H1 (cell line): ENCODE measurements around the gene SMIM34. TPM values are rescaled to one million over a fixed set of nuclear protein-coding genes. Genes with fewer than 3 reads are reported as not detected.
"Not testable (repeated sequence)": the region's sequence is repeated elsewhere in the genome, so short reads cannot be mapped to it uniquely, and the experiment has no call there.

Experiments used
- CTCF ChIA-PET: fragments of 300-600 bp; sonication (Branson Sonifier 250); formaldehyde crosslinking; loops from one replicate; lab custom pipeline; 2021; ENCODE audit not compliant: partially characterized antibody; lab: Charles Lee
- POLR2A ChIA-PET: fragments of 300-600 bp; sonication (Branson Sonifier 250); formaldehyde crosslinking; loops from one replicate; lab custom pipeline; 2021; ENCODE audit warnings: inconsistent platforms; ENCODE audit not compliant: partially characterized antibody; lab: Charles Lee
- DNase-seq, 2 experiments: peaks; one replicate each; pipeline versions ENCODE4 v3.0.0 to v3.0.0-alpha.2; 2010 to 2022; ENCODE audit warnings: low spot score in 2 of 2, low read depth in 1 of 2, mixed read lengths in 1 of 2
- FAIRE-seq: peaks from 2 replicates; lab custom pipeline; 2011; peaks lifted over from hg19 to GRCh38; lab: Jason Lieb, UNC
- H2AFZ ChIP-seq: 2 replicates; pipeline ENCODE4 v1.8.1; 2012; ENCODE audit warnings: low read length, inconsistent platforms
- H2AK5ac ChIP-seq: 2 replicates; pipeline ENCODE4 v1.6.1; 2013; ENCODE audit warnings: low read depth, low read length
- H2BK120ac ChIP-seq: replicated peaks from 2 replicates; pipeline ENCODE3; 2013; ENCODE audit warnings: low read depth, low read length, inconsistent platforms
- H2BK12ac ChIP-seq: 2 replicates; pipeline ENCODE4 v1.6.1; 2013; ENCODE audit warnings: low read depth, low read length
- H2BK15ac ChIP-seq: 2 replicates; pipeline ENCODE4 v1.6.1; 2013; ENCODE audit warnings: low read length
- H2BK20ac ChIP-seq: 2 replicates; pipeline ENCODE4 v1.6.1; 2013; ENCODE audit warnings: low read length
- H2BK5ac ChIP-seq: 2 replicates; pipeline ENCODE4 v1.6.1; 2013; ENCODE audit warnings: low read depth, low read length
- H3K14ac ChIP-seq: 2 replicates; pipeline ENCODE4 v1.6.1; 2013; ENCODE audit warnings: inconsistent platforms; ENCODE audit not compliant: insufficient read length
- H3K18ac ChIP-seq: 2 replicates; pipeline ENCODE4 v1.6.1; 2013; ENCODE audit warnings: low read length; ENCODE audit errors: extremely low read depth
- H3K23ac ChIP-seq: 2 replicates; pipeline ENCODE4 v1.6.1; 2013; ENCODE audit warnings: inconsistent platforms; ENCODE audit not compliant: insufficient read length
- H3K23me2 ChIP-seq: 2 replicates; pipeline ENCODE4 v1.6.1; 2013; ENCODE audit warnings: low read depth, low read length
- H3K27ac ChIP-seq: 2 replicates; pipeline ENCODE4 v1.6.1; 2011; ENCODE audit warnings: low read depth, low read length, inconsistent platforms
- H3K27me3 ChIP-seq, 4 experiments: replicated peaks in 1 of 4; 1 replicate in 1 of 4; 2 replicates in 3 of 4; pipeline versions ENCODE4 v1.6.1 to v1.8.1; 2011 to 2013; ENCODE audit warnings: low read length in 3 of 4, mild to moderate bottlenecking in 3 of 4, inconsistent platforms in 2 of 4, mixed read lengths in 2 of 4, moderate library complexity in 1 of 4; ENCODE audit not compliant: control insufficient read depth in 3 of 4, insufficient read depth in 3 of 4; ENCODE audit errors: extremely low read depth in 1 of 4
- H3K36me3 ChIP-seq, 4 experiments: 2 replicates each; pipeline versions ENCODE4 v1.6.1 to v1.8.1; 2011 to 2013; ENCODE audit warnings: mild to moderate bottlenecking in 4 of 4, low read length in 3 of 4, moderate library complexity in 2 of 4, control low read depth in 1 of 4, inconsistent platforms in 1 of 4; ENCODE audit not compliant: insufficient read depth in 4 of 4, control insufficient read depth in 2 of 4
- H3K4ac ChIP-seq: replicated peaks from 2 replicates; pipeline ENCODE3; 2013; ENCODE audit warnings: low read length, low read depth, mixed read lengths, inconsistent platforms; ENCODE audit not compliant: insufficient read length
- H3K4me1 ChIP-seq, 4 experiments: replicated peaks in 1 of 4; 1 replicate in 1 of 4; 2 replicates in 3 of 4; pipeline versions ENCODE4 v1.6.1 to v1.8.1; 2011 to 2013; ENCODE audit warnings: low read length in 3 of 4, inconsistent platforms in 2 of 4, mixed read lengths in 1 of 4; ENCODE audit not compliant: insufficient read depth in 4 of 4, control insufficient read depth in 3 of 4
- H3K4me2 ChIP-seq, 2 experiments: 2 replicates each; pipeline versions ENCODE4 v1.6.1 to v1.8.1; 2011 to 2013; ENCODE audit warnings: low read depth in 2 of 2, low read length in 2 of 2, control low read depth in 1 of 2, inconsistent platforms in 1 of 2, mild to moderate bottlenecking in 1 of 2; ENCODE audit not compliant: insufficient read depth in 1 of 2
- H3K4me3 ChIP-seq, 4 experiments: fragments of 200-600, 300-600 bp in 1 of 4; sonication (generic), shearing (Covaris generic), sonication (Bioruptor Twin) in 1 of 4; 2 replicates each; pipeline versions ENCODE4 v1.5.1 to v1.8.1; 2011 to 2016; ENCODE audit warnings: low read length in 4 of 4, low read depth in 3 of 4, control low read depth in 2 of 4, inconsistent platforms in 2 of 4, mild to moderate bottlenecking in 2 of 4, mixed read lengths in 1 of 4, moderate library complexity in 1 of 4; ENCODE audit not compliant: insufficient read depth in 2 of 4; ENCODE audit errors: extremely low read depth in 1 of 4
- H3K56ac ChIP-seq: replicated peaks from 2 replicates; pipeline ENCODE3; 2013; ENCODE audit warnings: low read depth, mild to moderate bottlenecking, mixed read lengths, low read length, inconsistent platforms; ENCODE audit not compliant: insufficient read length
- H3K79me1 ChIP-seq: 2 replicates; pipeline ENCODE4 v1.6.1; 2013; ENCODE audit warnings: low read depth, low read length, control low read depth
- H3K79me2 ChIP-seq, 2 experiments: 2 replicates each; pipeline versions ENCODE4 v1.6.1 to v1.8.1; 2012 to 2013; ENCODE audit warnings: low read length in 2 of 2, mild to moderate bottlenecking in 2 of 2, inconsistent platforms in 1 of 2; ENCODE audit not compliant: insufficient read depth in 2 of 2, control insufficient read depth in 1 of 2
- H3K9ac ChIP-seq, 4 experiments: replicated peaks in 1 of 4; 1 replicate in 1 of 4; 2 replicates in 3 of 4; pipeline versions ENCODE4 v1.6.1 to v1.8.1; 2011 to 2013; ENCODE audit warnings: low read depth in 3 of 4, low read length in 3 of 4, control low read depth in 2 of 4, mild to moderate bottlenecking in 2 of 4, moderate library complexity in 2 of 4, inconsistent platforms in 1 of 4; ENCODE audit errors: extremely low read depth in 1 of 4
- H3K9me3 ChIP-seq, 2 experiments: 2 replicates each; pipeline versions ENCODE4 v1.6.1 to v1.8.1; 2012 to 2013; ENCODE audit warnings: mild to moderate bottlenecking in 2 of 2, moderate library complexity in 2 of 2, control low read depth in 1 of 2, inconsistent platforms in 1 of 2, low read depth in 1 of 2, low read length in 1 of 2, mixed read lengths in 1 of 2; ENCODE audit not compliant: insufficient read depth in 2 of 2
- H4K20me1 ChIP-seq, 2 experiments: replicated peaks in 1 of 2; 2 replicates each; pipeline versions ENCODE3 to v1.8.1; 2011 to 2013; ENCODE audit warnings: inconsistent platforms in 2 of 2, low read length in 2 of 2, mild to moderate bottlenecking in 1 of 2; ENCODE audit not compliant: insufficient read depth in 2 of 2, control insufficient read depth in 1 of 2
- H4K5ac ChIP-seq: 2 replicates; pipeline ENCODE4 v1.6.1; 2013; ENCODE audit warnings: low read length, low read depth, mixed read lengths, inconsistent platforms; ENCODE audit not compliant: insufficient read length
- H4K8ac ChIP-seq: 2 replicates; pipeline ENCODE4 v1.8.0; 2013; ENCODE audit warnings: mild to moderate bottlenecking, moderate library complexity, low read length, inconsistent platforms; ENCODE audit not compliant: insufficient read depth; ENCODE audit errors: extremely low read depth
- H4K91ac ChIP-seq: replicated peaks from 2 replicates; pipeline ENCODE3; 2013; ENCODE audit warnings: low read length, mixed read lengths, inconsistent platforms; ENCODE audit not compliant: insufficient read length
- WGBS, 2 experiments: shearing (Covaris generic) in 1 of 2; methylation state at CpG; one replicate each; pipeline versions ENCODE4 v1.1.6 to v1.1.7; 2013 to 2015; ENCODE audit warnings: low lambda C conversion rate in 2 of 2, mixed read lengths in 2 of 2, inconsistent platforms in 1 of 2, low coverage in 1 of 2, missing lambda C conversion rate in 1 of 2; ENCODE audit not compliant: insufficient replicate concordance in 2 of 2, insufficient coverage in 1 of 2, insufficient read length in 1 of 2; ENCODE audit errors: extremely low coverage in 1 of 2, missing lambda C conversion rate in 1 of 2; 5-methylcytosine and 5-hydroxymethylcytosine counted together
- polyA plus RNA-seq, 7 experiments: library from polyadenylated mRNA; depleted of rRNA in 3 of 7; stranded (reverse) in 5 of 7; unstranded in 2 of 7; fragments of >200 nt in 5 of 7; fragments of 200-250 nt in 2 of 7; gene quantifications; 1 replicate in 5 of 7; 2 replicates in 1 of 7; 4 replicates in 1 of 7; pipeline versions ENCODE4 v1.2.1 to v1.2.3, GENCODE V29; 2011 to 2013; ENCODE audit warnings: missing spikeins in 2 of 7, mixed read lengths in 2 of 7
- total RNA-seq: library from RNA; stranded (reverse); fragmentation: NEBNext Ultra II Directional; extraction: Animal tissue kit (Norgen Biotek cat#: 25700); gene quantifications from 2 replicates; pipeline ENCODE4 v1.2.1, GENCODE V29; 2021

Gene SMIM34
- total and polyA plus RNA-seq, 2 of the 8 experiments (the other 6 are each of a cell fraction or from before 2014, with no cell fraction given) = not detected

GRCh38 chr21:34383138-34383537, 40.6 kb downstream of the SMIM34 start:
- POLR2A ChIA-PET, H3K79me2 ChIP-seq, CTCF ChIA-PET: not testable (repeated sequence)

GRCh38 chr21:34375619-34375972, 48.2 kb downstream of the SMIM34 start:
- H4K91ac ChIP-seq, H3K9me3 ChIP-seq, CTCF ChIA-PET, H3K18ac ChIP-seq, H3K14ac ChIP-seq, H2BK12ac ChIP-seq, H2AK5ac ChIP-seq, H3K27ac ChIP-seq, DNase-seq, H3K79me1 ChIP-seq, H3K9ac ChIP-seq, H3K27me3 ChIP-seq, H3K56ac ChIP-seq, H2BK20ac ChIP-seq, H2BK5ac ChIP-seq, H3K4me3 ChIP-seq, H2BK15ac ChIP-seq, H2AFZ ChIP-seq, H3K4ac ChIP-seq, H4K5ac ChIP-seq, H2BK120ac ChIP-seq, H3K36me3 ChIP-seq, H4K20me1 ChIP-seq, H3K4me2 ChIP-seq, H3K23ac ChIP-seq, POLR2A ChIA-PET, H4K8ac ChIP-seq, H3K4me1 ChIP-seq, H3K79me2 ChIP-seq, FAIRE-seq, H3K23me2 ChIP-seq: not testable (repeated sequence)
- no CpG with 5 or more reads among the region's 33 CpGs for WGBS, 2 experiments

More at GRCh38 chr21:34383138-34383537, 40.6 kb downstream of the SMIM34 start:
- H2BK120ac ChIP-seq, H3K79me1 ChIP-seq, DNase-seq, H2BK15ac ChIP-seq, H3K4me1 ChIP-seq, H3K56ac ChIP-seq, H3K14ac ChIP-seq, H2BK20ac ChIP-seq, H3K4me3 ChIP-seq, H2BK12ac ChIP-seq, H3K23ac ChIP-seq, H3K36me3 ChIP-seq, H4K8ac ChIP-seq, H4K20me1 ChIP-seq, H3K18ac ChIP-seq, H4K91ac ChIP-seq, H3K27ac ChIP-seq, H3K9ac ChIP-seq, H2AFZ ChIP-seq, H4K5ac ChIP-seq, H2AK5ac ChIP-seq, H3K23me2 ChIP-seq, H3K4me2 ChIP-seq, H2BK5ac ChIP-seq, H3K4ac ChIP-seq, FAIRE-seq, H3K9me3 ChIP-seq, H3K27me3 ChIP-seq: not testable (repeated sequence)
- no CpG with 5 or more reads among the region's 2 CpGs for WGBS, 2 experiments
